K562 (cell line): ENCODE data around the gene TUBB2A. TPM values are rescaled to one million over a fixed set of nuclear protein-coding genes. Genes with fewer than 3 reads are reported as not detected.

Experiments
- DPF2 ChIP-seq: fragments of 450-650 bp; IDR thresholded peaks from 2 replicates; pipeline ENCODE4 v1.6.1; 2016
- EWSR1 ChIP-seq: fragments of 450-650 bp; IDR thresholded peaks from 2 replicates; pipeline ENCODE4 v1.6.1; 2018; ENCODE audit warnings: borderline replicate concordance, mild to moderate bottlenecking, low read depth, moderate library complexity; ENCODE audit not compliant: partially characterized antibody
- GTF2E2 ChIP-seq: fragments of 200-800 bp; sonication (Bioruptor generic); IDR thresholded peaks from 2 replicates; pipeline ENCODE4 v1.6.1; 2016; ENCODE audit warnings: missing genetic modification characterization, missing compliant biosample characterization
- KHSRP ChIP-seq: fragments of 450-650 bp; IDR thresholded peaks from 2 replicates; pipeline ENCODE4 v1.6.1; 2017
- NFRKB ChIP-seq: fragments of 450-650 bp; IDR thresholded peaks from 2 replicates; pipeline ENCODE4 v1.6.1; 2016; ENCODE audit warnings: low read depth
- PHF21A ChIP-seq: fragments of 450-650 bp; IDR thresholded peaks from 2 replicates; pipeline ENCODE4 v1.6.1; 2017; ENCODE audit warnings: low read depth, borderline replicate concordance
- SMARCB1 ChIP-seq: IDR thresholded peaks from 2 replicates; pipeline ENCODE4 v1.6.1; 2011; ENCODE audit warnings: improper control_type of control experiment, low read depth; ENCODE audit not compliant: insufficient read length
- SPI1 ChIP-seq: IDR thresholded peaks from 2 replicates; pipeline ENCODE4 v1.6.1; 2011; ENCODE audit warnings: low read depth, low read length, control low read depth, borderline replicate concordance
- SRSF3 ChIP-seq: fragments of 200-400 bp; formaldehyde crosslinking; IDR thresholded peaks from 2 replicates; pipeline ENCODE4 v1.6.1; 2016; ENCODE audit warnings: mild to moderate bottlenecking, low read length, moderate library complexity; ENCODE audit not compliant: insufficient read depth
- TCF7 ChIP-seq: sonication (generic); IDR thresholded peaks from 2 replicates; pipeline ENCODE4 v1.6.1; 2016; ENCODE audit warnings: antibody characterized with exemption, borderline replicate concordance
- ZEB2 ChIP-seq: fragments of 450-650 bp; IDR thresholded peaks from 2 replicates; pipeline ENCODE4 v1.6.1; 2016
- ZNF133 ChIP-seq: fragments of 250-450 bp; sonication (Bioruptor Pico); IDR thresholded peaks from 2 replicates; pipeline ENCODE4 v1.4.0; 2020; ENCODE audit warnings: mild to moderate bottlenecking
- ZNF197 ChIP-seq: fragments of 200-800 bp; sonication (Bioruptor generic); IDR thresholded peaks from 2 replicates; pipeline ENCODE4 v1.6.1; 2016; ENCODE audit warnings: low read depth, missing genetic modification characterization, missing compliant biosample characterization
- ZNF431 ChIP-seq: sonication (generic); formaldehyde crosslinking; IDR thresholded peaks from 2 replicates; pipeline ENCODE4 v1.8.0; 2022; ENCODE audit warnings: mild to moderate bottlenecking, missing genetic modification reagents
- ZNF436 ChIP-seq: fragments of 250-450, 450-650 bp; sonication (Bioruptor Pico); formaldehyde crosslinking; IDR thresholded peaks from 2 replicates; pipeline ENCODE4 v1.7.0; 2020; ENCODE audit warnings: mild to moderate bottlenecking
- ZNF696 ChIP-seq: fragments of 250-450 bp; sonication (Bioruptor Pico); conservative IDR thresholded peaks from 2 replicates; pipeline ENCODE4 v1.4.0; 2020; ENCODE audit warnings: mild to moderate bottlenecking, moderate library complexity
- polyA plus RNA-seq, 8 experiments: library from polyadenylated mRNA; depleted of rRNA in 4 of 8; stranded (reverse) in 5 of 8; unstranded in 3 of 8; fragments of >200 nt; fragmentation: Nextera tagmentation in 2 of 8; fragmentation: Illumina TruSeq in 1 of 8; extraction: Ambion mirVana in 2 of 8; extraction: Trizol in 1 of 8; gene quantifications; 2 replicates each; pipeline versions ENCODE4 v1.2.1 to v1.2.3, GENCODE V29; 2011 to 2014; ENCODE audit warnings: inconsistent platforms in 1 of 8, missing spikeins in 1 of 8
- total RNA-seq, 7 experiments: library from RNA; depleted of rRNA in 6 of 7; stranded (reverse); fragments of >200 nt in 6 of 7; fragmentation: Illumina TruSeq in 2 of 7; extraction: Trizol in 2 of 7; gene quantifications; 2 replicates each; pipeline versions ENCODE4 v1.2.1 to v1.2.3, GENCODE V29; 2011 to 2021; ENCODE audit warnings: low replicate concordance in 1 of 7
- TF ChIP-seq, protein P1 (sequence below), 2 experiments: fragments of 450-650 bp; formaldehyde crosslinking in 1 of 2; IDR thresholded peaks; 2 replicates each; pipeline versions ENCODE4 v1.4.0 to v1.6.1; 2014 to 2020; ENCODE audit warnings: mild to moderate bottlenecking in 2 of 2, borderline replicate concordance in 1 of 2, low read depth in 1 of 2
- TF ChIP-seq, protein P2 (sequence below): sonication (generic); formaldehyde crosslinking; IDR thresholded peaks from 2 replicates; pipeline ENCODE4 v1.4.0; 2020; ENCODE audit warnings: mild to moderate bottlenecking, missing genetic modification reagents

The TUBB2A gene
- total and polyA plus RNA-seq, 9 of the 15 experiments (the other 6 are each of a cell fraction or from before 2014, with no cell fraction given): 3.6 to 92.1 (median 45.6) TPM

DNA sequence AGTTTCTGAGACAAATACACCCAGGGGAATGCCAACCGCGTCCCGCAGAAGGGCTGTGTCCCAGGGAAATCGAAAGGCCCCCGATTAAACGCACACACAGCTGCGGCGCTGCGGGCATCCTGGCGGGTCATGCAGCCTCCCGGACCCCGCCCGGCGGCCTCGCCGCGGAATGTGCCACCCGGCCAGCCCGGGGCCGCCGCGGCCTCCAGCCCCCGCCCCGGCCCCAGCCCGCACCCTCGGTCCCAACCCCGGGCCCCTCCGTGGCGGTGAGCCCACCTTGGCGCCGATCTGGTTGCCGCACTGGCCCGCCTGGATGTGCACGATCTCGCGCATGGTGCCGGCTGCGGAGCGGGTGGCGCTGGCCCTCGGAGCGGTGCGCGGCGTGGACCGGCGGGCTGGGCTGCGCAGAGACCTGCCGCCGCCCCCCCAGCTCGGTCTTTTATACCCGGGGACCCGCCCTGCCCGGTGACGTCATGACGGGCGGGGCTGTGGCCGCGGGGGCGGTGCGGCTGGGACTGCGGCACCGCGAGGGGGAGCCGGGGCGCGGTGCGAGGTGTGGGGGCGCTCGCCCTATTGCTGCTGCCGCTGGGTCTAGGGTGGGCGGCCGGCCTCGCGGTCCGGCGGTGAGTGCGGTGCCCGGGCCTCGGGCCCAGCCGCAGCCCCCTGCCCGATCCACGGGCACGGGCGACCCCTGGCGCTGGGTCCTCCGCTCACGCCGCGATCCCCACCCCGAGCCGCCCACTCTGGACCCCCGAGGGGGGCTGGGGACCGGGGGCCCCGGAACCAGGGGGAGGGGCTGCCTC, at the start of gene TUBB2A (continued):
- TF ChIP-seq, protein P1, sequence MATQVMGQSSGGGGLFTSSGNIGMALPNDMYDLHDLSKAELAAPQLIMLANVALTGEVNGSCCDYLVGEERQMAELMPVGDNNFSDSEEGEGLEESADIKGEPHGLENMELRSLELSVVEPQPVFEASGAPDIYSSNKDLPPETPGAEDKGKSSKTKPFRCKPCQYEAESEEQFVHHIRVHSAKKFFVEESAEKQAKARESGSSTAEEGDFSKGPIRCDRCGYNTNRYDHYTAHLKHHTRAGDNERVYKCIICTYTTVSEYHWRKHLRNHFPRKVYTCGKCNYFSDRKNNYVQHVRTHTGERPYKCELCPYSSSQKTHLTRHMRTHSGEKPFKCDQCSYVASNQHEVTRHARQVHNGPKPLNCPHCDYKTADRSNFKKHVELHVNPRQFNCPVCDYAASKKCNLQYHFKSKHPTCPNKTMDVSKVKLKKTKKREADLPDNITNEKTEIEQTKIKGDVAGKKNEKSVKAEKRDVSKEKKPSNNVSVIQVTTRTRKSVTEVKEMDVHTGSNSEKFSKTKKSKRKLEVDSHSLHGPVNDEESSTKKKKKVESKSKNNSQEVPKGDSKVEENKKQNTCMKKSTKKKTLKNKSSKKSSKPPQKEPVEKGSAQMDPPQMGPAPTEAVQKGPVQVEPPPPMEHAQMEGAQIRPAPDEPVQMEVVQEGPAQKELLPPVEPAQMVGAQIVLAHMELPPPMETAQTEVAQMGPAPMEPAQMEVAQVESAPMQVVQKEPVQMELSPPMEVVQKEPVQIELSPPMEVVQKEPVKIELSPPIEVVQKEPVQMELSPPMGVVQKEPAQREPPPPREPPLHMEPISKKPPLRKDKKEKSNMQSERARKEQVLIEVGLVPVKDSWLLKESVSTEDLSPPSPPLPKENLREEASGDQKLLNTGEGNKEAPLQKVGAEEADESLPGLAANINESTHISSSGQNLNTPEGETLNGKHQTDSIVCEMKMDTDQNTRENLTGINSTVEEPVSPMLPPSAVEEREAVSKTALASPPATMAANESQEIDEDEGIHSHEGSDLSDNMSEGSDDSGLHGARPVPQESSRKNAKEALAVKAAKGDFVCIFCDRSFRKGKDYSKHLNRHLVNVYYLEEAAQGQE (IDR thresholded peaks at IDR 0.05; ENCODE audit: borderline replicate concordance): peak; percentile 71; the same call in 1 of the 2 replicates
- TF ChIP-seq, protein P1 (CRISPR knock-in tag; IDR thresholded peaks at IDR 0.05; ENCODE audit: low read depth): peak; percentile 86; the same call in 1 of the 2 replicates
- TF ChIP-seq SMARCB1: no peak
- no peak for TF ChIP-seq ZNF436 (CRISPR knock-in tag)
- TF ChIP-seq ZNF133 (CRISPR knock-in tag): no peak
- TF ChIP-seq ZNF197 (CRISPR knock-in tag): no peak
- TF ChIP-seq NFRKB: no peak
- TF ChIP-seq PHF21A: no peak
- TF ChIP-seq EWSR1: no peak
- no peak for TF ChIP-seq SRSF3
- 0 out of 2 replicates have a peak, but pooled peaks have one; percentile 32 for TF ChIP-seq KHSRP
- TF ChIP-seq ZNF696 (CRISPR knock-in tag): no peak
- TF ChIP-seq GTF2E2: peak; percentile 82; the same call in 1 of the 2 replicates
- no peak for TF ChIP-seq TCF7
- no peak for TF ChIP-seq DPF2
- TF ChIP-seq, protein P2, sequence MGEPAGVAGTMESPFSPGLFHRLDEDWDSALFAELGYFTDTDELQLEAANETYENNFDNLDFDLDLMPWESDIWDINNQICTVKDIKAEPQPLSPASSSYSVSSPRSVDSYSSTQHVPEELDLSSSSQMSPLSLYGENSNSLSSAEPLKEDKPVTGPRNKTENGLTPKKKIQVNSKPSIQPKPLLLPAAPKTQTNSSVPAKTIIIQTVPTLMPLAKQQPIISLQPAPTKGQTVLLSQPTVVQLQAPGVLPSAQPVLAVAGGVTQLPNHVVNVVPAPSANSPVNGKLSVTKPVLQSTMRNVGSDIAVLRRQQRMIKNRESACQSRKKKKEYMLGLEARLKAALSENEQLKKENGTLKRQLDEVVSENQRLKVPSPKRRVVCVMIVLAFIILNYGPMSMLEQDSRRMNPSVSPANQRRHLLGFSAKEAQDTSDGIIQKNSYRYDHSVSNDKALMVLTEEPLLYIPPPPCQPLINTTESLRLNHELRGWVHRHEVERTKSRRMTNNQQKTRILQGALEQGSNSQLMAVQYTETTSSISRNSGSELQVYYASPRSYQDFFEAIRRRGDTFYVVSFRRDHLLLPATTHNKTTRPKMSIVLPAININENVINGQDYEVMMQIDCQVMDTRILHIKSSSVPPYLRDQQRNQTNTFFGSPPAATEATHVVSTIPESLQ (CRISPR knock-in tag): 0 out of 2 replicates have a peak, but pooled peaks have one; percentile 47
- no peak for TF ChIP-seq SPI1
- TF ChIP-seq ZNF431: no peak
- no peak for TF ChIP-seq ZEB2
